AG04450 (cell line): ENCODE data around the gene FIG4. TPM values are rescaled to one million over a fixed set of nuclear protein-coding genes. Genes with fewer than 3 reads are reported as not detected.
"Not testable (repeated sequence)": the region's sequence is repeated elsewhere in the genome, so short reads cannot be mapped to it uniquely, and the experiment has no call there.

Source experiments
- CTCF ChIA-PET: fragments of 300-600, 350-600 bp; formaldehyde crosslinking; extraction: SDS; loops from one replicate; lab custom pipeline; 2022; ENCODE audit warnings: antibody characterized with exemption, inconsistent platforms; lab: Charles Lee
- POLR2A ChIA-PET: fragments of 350-600 bp; formaldehyde crosslinking; extraction: SDS; loops from one replicate; lab custom pipeline; 2021; ENCODE audit warnings: antibody characterized with exemption, inconsistent platforms; lab: Yijun Ruan, JAX
- DNase-seq: peaks from one replicate; pipeline ENCODE4 v3.0.0-alpha.2; 2011; ENCODE audit warnings: low read depth, low spot score
- H3K27ac ChIP-seq: one replicate; pipeline ENCODE4 v1.5.1; 2012; ENCODE audit warnings: low read depth, low read length, control low read depth
- H3K27me3 ChIP-seq: one replicate; pipeline ENCODE4 v1.6.0; 2012; ENCODE audit warnings: low read length; ENCODE audit not compliant: control insufficient read depth, insufficient read depth
- H3K4me3 ChIP-seq: 2 replicates; pipeline ENCODE4 v1.5.1; 2011; ENCODE audit warnings: mild to moderate bottlenecking, low read depth, low read length, control low read depth
- H3K9me3 ChIP-seq: 2 replicates; pipeline ENCODE4 v1.5.1; 2012; ENCODE audit warnings: low read length; ENCODE audit not compliant: control insufficient read depth, insufficient read depth
- polyA plus RNA-seq: library from polyadenylated mRNA; depleted of rRNA; stranded (reverse); fragments of >200 nt; gene quantifications from 2 replicates; pipeline ENCODE4 v1.2.3, GENCODE V29; 2011
- TF ChIP-seq, protein P1 (sequence below): IDR thresholded peaks from 2 replicates; pipeline ENCODE4 v1.5.1; 2011; ENCODE audit warnings: low read depth, low read length, control low read depth, inconsistent platforms

FIG4 gene
- polyA plus RNA-seq, 1 experiment: 22.8 TPM

DNA sequence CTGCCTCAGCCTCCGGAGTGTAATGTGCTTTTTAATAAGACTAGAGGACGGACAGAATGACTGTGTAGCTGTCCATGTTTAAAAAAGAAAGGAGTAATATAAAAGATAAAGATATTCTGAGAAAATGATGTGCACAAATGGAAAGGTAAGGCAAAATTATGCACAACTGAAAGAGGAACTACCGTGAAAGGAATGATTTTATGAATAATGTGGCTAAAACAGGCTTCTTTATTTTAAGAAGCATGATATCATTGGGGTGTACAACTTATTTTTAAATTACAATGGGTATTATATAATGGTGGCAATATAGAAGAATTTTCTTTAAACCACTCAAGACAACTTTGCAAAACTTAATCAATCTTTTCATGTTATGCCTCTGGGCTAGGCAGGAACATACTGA is 78.1 kb downstream of the FIG4 start:
- H3K27me3 ChIP-seq: no peaks in the 10 kb centered on the region
- no peak overlapping the region for H3K4me3 ChIP-seq
- peaks cover 4% of the 10 kb centered on the region for H3K9me3 ChIP-seq
- ChIA-PET POLR2A (no interaction called here), CTCF (no interaction called here)
- TF ChIP-seq, protein P1, sequence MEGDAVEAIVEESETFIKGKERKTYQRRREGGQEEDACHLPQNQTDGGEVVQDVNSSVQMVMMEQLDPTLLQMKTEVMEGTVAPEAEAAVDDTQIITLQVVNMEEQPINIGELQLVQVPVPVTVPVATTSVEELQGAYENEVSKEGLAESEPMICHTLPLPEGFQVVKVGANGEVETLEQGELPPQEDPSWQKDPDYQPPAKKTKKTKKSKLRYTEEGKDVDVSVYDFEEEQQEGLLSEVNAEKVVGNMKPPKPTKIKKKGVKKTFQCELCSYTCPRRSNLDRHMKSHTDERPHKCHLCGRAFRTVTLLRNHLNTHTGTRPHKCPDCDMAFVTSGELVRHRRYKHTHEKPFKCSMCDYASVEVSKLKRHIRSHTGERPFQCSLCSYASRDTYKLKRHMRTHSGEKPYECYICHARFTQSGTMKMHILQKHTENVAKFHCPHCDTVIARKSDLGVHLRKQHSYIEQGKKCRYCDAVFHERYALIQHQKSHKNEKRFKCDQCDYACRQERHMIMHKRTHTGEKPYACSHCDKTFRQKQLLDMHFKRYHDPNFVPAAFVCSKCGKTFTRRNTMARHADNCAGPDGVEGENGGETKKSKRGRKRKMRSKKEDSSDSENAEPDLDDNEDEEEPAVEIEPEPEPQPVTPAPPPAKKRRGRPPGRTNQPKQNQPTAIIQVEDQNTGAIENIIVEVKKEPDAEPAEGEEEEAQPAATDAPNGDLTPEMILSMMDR: no peak
- no peak for DNase-seq
- no peak overlapping the region for H3K27ac ChIP-seq

DNA sequence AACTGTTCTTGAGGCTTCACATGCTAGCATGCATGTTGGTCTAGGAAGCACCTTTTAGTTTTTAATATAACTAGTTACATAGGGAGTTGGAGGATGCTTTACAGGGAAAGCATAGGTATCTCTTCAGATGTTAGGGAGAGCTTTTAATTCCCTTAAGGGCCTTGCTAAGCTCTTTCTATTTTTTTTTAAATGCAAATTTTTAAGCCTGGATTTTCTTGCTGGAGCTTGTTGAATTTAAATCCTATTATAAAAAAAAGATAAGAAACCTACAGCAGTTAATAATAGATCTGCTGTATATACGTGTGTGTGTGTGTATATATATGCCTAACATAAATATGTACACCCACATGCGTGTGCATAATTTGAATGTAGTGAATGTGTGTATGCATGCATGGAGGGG is 79.0 kb downstream of the FIG4 start:
- no peak overlapping the region for H3K27ac ChIP-seq
- no peak overlapping the region for H3K4me3 ChIP-seq
- ChIA-PET CTCF (no interaction called here), POLR2A (no interaction called here)
- DNase-seq: no peak
- peaks cover 4% of the 10 kb centered on the region for H3K9me3 ChIP-seq
- TF ChIP-seq, protein P1: no peak
- no peaks in the 10 kb centered on the region for H3K27me3 ChIP-seq

DNA sequence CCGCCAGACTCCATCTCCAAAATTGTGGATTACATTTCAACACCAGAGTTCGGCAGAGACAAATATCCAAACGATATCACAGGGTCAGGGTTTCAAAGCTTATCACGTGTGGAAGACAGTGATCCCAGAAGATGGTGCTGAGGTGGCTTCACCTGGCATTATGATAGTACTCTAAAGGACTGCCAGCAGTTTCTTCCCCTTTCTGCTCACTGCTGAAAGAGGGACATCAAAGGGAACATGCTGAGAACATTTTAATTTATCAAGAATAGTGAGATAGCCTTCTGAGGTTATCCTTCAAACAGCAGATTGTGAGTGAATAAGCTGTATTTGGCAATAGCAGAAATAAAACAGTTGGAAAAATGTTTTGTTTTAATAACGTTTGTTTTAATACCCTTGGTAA is 79.7 kb downstream of the FIG4 start:
- no peak overlapping the region for H3K4me3 ChIP-seq
- no peak overlapping the region for H3K27ac ChIP-seq
- no peak for DNase-seq
- ChIA-PET CTCF (no interaction called here), POLR2A (no interaction called here)
- H3K9me3 ChIP-seq: peaks cover 4% of the 10 kb centered on the region
- TF ChIP-seq, protein P1: no peak
- no peaks in the 10 kb centered on the region for H3K27me3 ChIP-seq

DNA sequence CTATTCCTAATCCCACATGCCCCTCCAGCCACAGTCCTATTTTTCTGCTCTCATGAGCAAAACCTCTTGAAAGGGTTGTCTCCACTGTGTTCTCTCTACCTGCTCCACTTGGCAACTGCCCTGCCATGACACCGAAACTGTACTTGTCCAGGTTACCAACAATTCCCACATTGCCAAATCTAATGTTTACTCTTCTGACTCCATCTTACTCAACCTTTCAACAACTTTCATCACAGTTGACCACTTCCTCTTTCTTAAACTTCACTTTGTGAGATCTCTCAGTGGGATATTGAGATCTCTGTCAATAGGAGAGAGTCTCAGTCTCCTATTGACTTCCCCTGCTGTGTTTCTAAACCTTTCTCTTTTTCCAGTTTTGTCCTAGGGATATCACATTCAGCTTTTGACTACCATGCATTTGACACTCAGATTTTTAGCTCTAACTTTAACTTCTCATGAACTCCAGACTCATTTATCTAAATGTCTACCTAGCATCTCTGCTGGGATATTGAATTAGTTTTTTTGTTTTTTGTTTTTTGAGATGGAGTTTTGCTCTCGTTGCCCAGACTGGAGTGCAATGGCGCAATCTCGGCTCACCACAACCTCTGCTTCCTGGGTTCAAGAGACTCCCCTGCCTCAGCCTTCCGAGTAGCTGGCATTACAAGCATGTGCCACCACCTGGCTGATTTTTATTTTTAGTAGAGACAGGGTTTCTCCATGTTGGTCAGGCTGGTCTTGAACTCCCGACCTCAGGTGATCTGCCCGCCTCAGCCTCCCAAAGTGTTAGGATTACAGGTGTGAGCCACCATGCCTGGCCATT is 81.1 kb downstream of the FIG4 start:
- not testable (repeated sequence) for H3K27me3 ChIP-seq, H3K27ac ChIP-seq, H3K4me3 ChIP-seq, DNase-seq, H3K9me3 ChIP-seq
- ChIA-PET POLR2A (interaction anchor here (0.7 kb wide), 1 partner anchor 100 kb away, joined by 7 read pairs; no protein-coding TSS in a partner anchor), CTCF (interaction anchor here (0.6 to 0.8 kb wide), 2 partner anchors 55 to 267 kb away, joined by 3 to 4 read pairs; no protein-coding TSS in a partner anchor)

DNA sequence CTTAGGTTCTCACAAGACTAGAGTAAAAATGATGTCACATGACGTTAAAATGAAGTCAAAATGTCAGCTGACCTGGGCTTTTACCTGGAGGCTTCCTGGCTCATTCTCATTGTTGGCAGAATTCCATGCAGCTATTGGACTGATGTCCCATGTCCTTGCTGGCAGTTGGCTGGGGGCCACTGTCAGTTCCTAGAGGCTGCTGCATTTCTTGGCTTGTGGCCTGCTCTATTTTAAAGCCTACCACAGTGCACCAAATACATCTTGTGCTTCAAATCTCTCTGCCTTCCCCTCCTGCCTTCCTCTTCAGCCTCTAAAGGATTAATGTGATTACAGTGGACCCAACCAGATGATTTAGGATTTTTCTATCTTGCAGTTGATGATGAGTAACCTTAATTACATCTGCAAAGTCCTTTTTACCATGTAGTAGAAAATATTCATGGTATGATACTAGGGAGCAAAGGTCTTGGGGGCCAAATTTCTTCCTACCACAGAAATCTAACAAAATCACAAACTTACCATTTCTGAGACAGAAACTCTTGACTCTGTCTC is 81.9 kb downstream of the FIG4 start:
- H3K9me3 ChIP-seq: peaks cover 2% of the 10 kb centered on the region
- H3K27ac ChIP-seq: no peak overlapping the region
- TF ChIP-seq, protein P1: no peak
- DNase-seq: no peak
- ChIA-PET POLR2A (no interaction called here), CTCF (interaction anchor here (0.8 kb wide), 1 partner anchor 267 kb away, joined by 3 read pairs; no protein-coding TSS in a partner anchor)
- H3K4me3 ChIP-seq: no peak overlapping the region
- H3K27me3 ChIP-seq: no peaks in the 10 kb centered on the region
